Hepatocyte (in vitro differentiated cells): Measurements from ENCODE around the gene ACTR8. TPM values are rescaled to one million over a fixed set of nuclear protein-coding genes. Genes with fewer than 3 reads are reported as not detected.

Experiments used
- DNase-seq: peaks from one replicate; pipeline ENCODE4 v3.0.0-alpha.2; 2016; ENCODE audit warnings: low spot score
- H2AFZ ChIP-seq: fragments of 200-600 bp; sonication (generic); 2 replicates; pipeline ENCODE4 v1.6.0; 2016; ENCODE audit warnings: antibody characterized with exemption, mild to moderate bottlenecking
- H3K27ac ChIP-seq: fragments of 200-600 bp; sonication (generic); 2 replicates; pipeline ENCODE4 v1.5.1; 2016; ENCODE audit warnings: mild to moderate bottlenecking
- H3K27me3 ChIP-seq: fragments of 200-600 bp; sonication (generic); 2 replicates; pipeline ENCODE4 v1.6.1; 2016
- H3K36me3 ChIP-seq: fragments of 200-600 bp; sonication (generic); replicated peaks from 2 replicates; pipeline ENCODE4 v1.5.1; 2016; ENCODE audit warnings: low read depth; ENCODE audit not compliant: insufficient read depth
- H3K4me1 ChIP-seq: fragments of 200-600 bp; sonication (generic); 2 replicates; pipeline ENCODE4 v1.5.1; 2016; ENCODE audit warnings: mild to moderate bottlenecking, moderate library complexity; ENCODE audit not compliant: insufficient read depth
- H3K4me2 ChIP-seq: fragments of 200-600 bp; sonication (generic); 2 replicates; pipeline ENCODE4 v1.6.0; 2016
- H3K4me3 ChIP-seq: fragments of 200-600 bp; sonication (generic); 2 replicates; pipeline ENCODE4 v1.5.1; 2016; ENCODE audit warnings: mild to moderate bottlenecking
- H3K79me2 ChIP-seq: fragments of 200-600 bp; sonication (generic); 2 replicates; pipeline ENCODE4 v1.6.0; 2017; ENCODE audit warnings: mild to moderate bottlenecking
- H3K9me2 ChIP-seq: fragments of 200-600 bp; sonication (generic); replicated peaks from 2 replicates; pipeline ENCODE4 v1.6.0; 2017; ENCODE audit warnings: mild to moderate bottlenecking; ENCODE audit not compliant: insufficient read depth
- H3K9me3 ChIP-seq: fragments of 200-600 bp; sonication (generic); 2 replicates; pipeline ENCODE4 v1.5.1; 2016; ENCODE audit warnings: low read depth, mild to moderate bottlenecking
- H4K20me1 ChIP-seq: fragments of 200-600 bp; sonication (generic); 2 replicates; pipeline ENCODE4 v1.6.0; 2016; ENCODE audit warnings: mild to moderate bottlenecking; ENCODE audit not compliant: insufficient read depth, poor library complexity, severe bottlenecking
- CTCF ChIP-seq: fragments of 200-600 bp; sonication (generic); IDR thresholded peaks from 2 replicates; pipeline ENCODE4 v1.5.1; 2016; ENCODE audit warnings: antibody characterized with exemption, mild to moderate bottlenecking; ENCODE audit not compliant: poor library complexity
- EZH2 ChIP-seq: fragments of 200-600 bp; sonication (generic); IDR thresholded peaks from 2 replicates; pipeline ENCODE4 v1.6.1; 2016; ENCODE audit warnings: antibody characterized with exemption, mild to moderate bottlenecking, borderline replicate concordance
- EZH2phosphoT487 ChIP-seq: fragments of 200-600 bp; sonication (generic); IDR thresholded peaks from one replicate; pipeline ENCODE4 v1.6.1; 2018; ENCODE audit warnings: antibody characterized with exemption, mild to moderate bottlenecking, low read depth, moderate library complexity; ENCODE audit not compliant: unreplicated experiment, severe bottlenecking
- WGBS: methylation state at CpG from one replicate; pipeline ENCODE4 v1.1.6; 2016; ENCODE audit warnings: low lambda C conversion rate; ENCODE audit errors: missing lambda C conversion rate; 5-methylcytosine and 5-hydroxymethylcytosine counted together
- polyA plus RNA-seq: library from polyadenylated mRNA; unstranded; fragments of >200 nt; fragmentation: Nextera tagmentation; extraction: Ambion mirVana; gene quantifications from 2 replicates; pipeline ENCODE4 v1.2.1, GENCODE V29; 2016
- total RNA-seq: library from RNA; depleted of rRNA; stranded (reverse); fragments of >200 nt; gene quantifications from 2 replicates; pipeline ENCODE4 v1.2.3, GENCODE V29; 2014

The ACTR8 gene
- total and polyA plus RNA-seq, 2 experiments from 2014 or later = 19.6 to 29.1 TPM

- Histone ChIP-seq H3K4me3 (no peak overlapping the region), H3K4me2 (peak overlapping the region; percentile 2), H3K9me2 (no peaks in the 10 kb centered on the region), H3K27ac (no peak overlapping the region), H3K27me3 (no peaks in the 10 kb centered on the region), H3K9me3 (no peaks in the 10 kb centered on the region), H4K20me1 (no peaks in the 10 kb centered on the region), H3K79me2 (no peaks in the 10 kb centered on the region), H3K36me3 (no peaks in the 10 kb centered on the region), H2AFZ (no peak overlapping the region), H3K4me1 (no peaks in the 10 kb centered on the region)
- 67% methylated on average over 2 of the region's 2 CpGs for WGBS
- no peak for TF ChIP-seq CTCF
- TF ChIP-seq EZH2phosphoT487 = no peak
- TF ChIP-seq EZH2 = no peak
- no peak for DNase-seq
Observed at GRCh38 chr3:53900666-53901331, 18.8 kb upstream of the ACTR8 start.

- H3K4me3 ChIP-seq = no peak overlapping the region
- no peaks in the 10 kb centered on the region for H3K79me2 ChIP-seq
- no peaks in the 10 kb centered on the region for H3K4me1 ChIP-seq
- no peak overlapping the region for H2AFZ ChIP-seq
- H3K27me3 ChIP-seq = no peaks in the 10 kb centered on the region
- H3K4me2 ChIP-seq = no peak overlapping the region
- no peaks in the 10 kb centered on the region for H4K20me1 ChIP-seq
- no peaks in the 10 kb centered on the region for H3K9me2 ChIP-seq
- TF ChIP-seq CTCF = no peak
- TF ChIP-seq EZH2phosphoT487 = no peak
- TF ChIP-seq EZH2 = no peak
- H3K9me3 ChIP-seq = no peaks in the 10 kb centered on the region
- no peaks in the 10 kb centered on the region for H3K36me3 ChIP-seq
- WGBS = 60% methylated on average over 2 of the region's 2 CpGs
- no peak for DNase-seq
- no peak overlapping the region for H3K27ac ChIP-seq
Observed at GRCh38 chr3:53899750-53900149, 17.8 kb upstream of the ACTR8 start.

- peaks cover 27% of the 10 kb centered on the region for H4K20me1 ChIP-seq
- no peak for DNase-seq
- H3K9me3 ChIP-seq = no peaks in the 10 kb centered on the region
- H3K27ac ChIP-seq = peak overlapping the region; percentile 94
- H3K36me3 ChIP-seq = no peaks in the 10 kb centered on the region
- peaks cover 12% of the 10 kb centered on the region for H3K4me1 ChIP-seq
- H3K9me2 ChIP-seq = no peaks in the 10 kb centered on the region
- H2AFZ ChIP-seq = peak overlapping the region; percentile 58
- no peaks in the 10 kb centered on the region for H3K27me3 ChIP-seq
- WGBS = 63% methylated on average over 4 of the region's 4 CpGs
- H3K79me2 ChIP-seq = peaks cover 37% of the 10 kb centered on the region
- H3K4me2 ChIP-seq = peak overlapping the region; percentile 72
- TF ChIP-seq EZH2phosphoT487 (no peak), CTCF (no peak), EZH2 (no peak)
- H3K4me3 ChIP-seq = peak overlapping the region; percentile 12
Observed at GRCh38 chr3:53892286-53892637, 10.3 kb upstream of the ACTR8 start.
